HL-60/S4 treated with retinoic acid at 250 ng/mL for 4 days and 3 days (cell line): ENCODE measurements around the gene CD101.
"Not testable (repeated sequence)": the region's sequence is repeated elsewhere in the genome, so short reads cannot be mapped to it uniquely, and the experiment has no call there.

Source experiments
- in situ Hi-C: fragments of 300-500 bp; cut with MboI; formaldehyde crosslinking; loops from 2 replicates; pipeline ENCODE4 v1.7.0; 2022; ENCODE audit warnings: low sequenced_read_pairs

The CD101 gene

GRCh38 chr1:117001254-117001927 lies at the start of gene CD101:
Gene CD101 (plus strand): TSS chr1:117001760. CDS start chr1:117001818, 58 bp downstream.
- in situ Hi-C loops, result no loop called here

DNA sequence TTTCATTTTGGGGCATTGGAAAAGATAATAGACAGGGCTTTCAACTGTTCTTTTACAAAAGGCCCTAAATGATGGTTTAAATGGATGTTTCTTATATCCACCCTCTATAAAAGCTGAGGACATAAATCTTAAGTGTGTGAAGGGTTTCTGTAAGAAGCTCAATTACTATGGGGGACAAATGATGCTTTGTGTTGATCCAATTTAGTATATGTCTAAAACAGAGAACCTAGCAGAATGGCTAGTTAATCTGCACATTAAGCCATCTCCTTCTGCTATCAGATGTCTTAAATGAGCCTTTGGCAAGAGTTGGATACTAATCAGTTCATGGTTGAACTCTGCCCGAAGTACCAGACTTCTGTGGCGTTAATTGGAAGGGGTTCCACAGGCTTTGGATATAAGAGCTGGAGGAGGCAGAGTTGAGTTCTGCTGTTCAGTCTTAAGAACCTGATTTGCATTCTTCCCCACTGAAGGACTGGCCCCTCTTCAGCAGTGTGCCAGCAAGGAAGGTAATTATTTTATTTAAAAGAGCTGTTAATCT lies 48.8 kb upstream of the CD101 start:
- in situ Hi-C loops, result no loop called here

GRCh38 chr1:116954440-116954839 lies 47.1 kb upstream of the CD101 start:
- in situ Hi-C loops, result no loop called here

GRCh38 chr1:116956378-116956777 lies 45.2 kb upstream of the CD101 start:
- in situ Hi-C loops, result no loop called here

DNA sequence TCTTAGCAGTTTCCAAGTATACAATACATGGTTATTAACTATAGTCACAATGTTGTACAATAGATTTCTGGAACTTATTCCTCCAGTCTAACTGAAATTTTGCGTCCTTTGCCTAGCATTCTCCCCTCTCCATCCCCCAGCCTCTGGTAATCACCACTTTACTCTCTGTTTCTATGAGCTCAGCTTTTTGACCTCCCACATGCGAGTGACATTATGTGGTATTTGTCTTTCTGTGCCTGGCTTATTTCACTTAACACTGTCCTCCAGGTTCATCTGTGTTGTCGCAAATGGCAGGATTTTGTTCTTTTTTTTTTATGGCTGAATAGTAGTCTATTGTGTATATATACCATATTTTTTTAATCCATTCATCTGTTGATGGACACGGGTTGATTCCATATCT lies 43.9 kb upstream of the CD101 start:
- in situ Hi-C loops, result no loop called here

DNA sequence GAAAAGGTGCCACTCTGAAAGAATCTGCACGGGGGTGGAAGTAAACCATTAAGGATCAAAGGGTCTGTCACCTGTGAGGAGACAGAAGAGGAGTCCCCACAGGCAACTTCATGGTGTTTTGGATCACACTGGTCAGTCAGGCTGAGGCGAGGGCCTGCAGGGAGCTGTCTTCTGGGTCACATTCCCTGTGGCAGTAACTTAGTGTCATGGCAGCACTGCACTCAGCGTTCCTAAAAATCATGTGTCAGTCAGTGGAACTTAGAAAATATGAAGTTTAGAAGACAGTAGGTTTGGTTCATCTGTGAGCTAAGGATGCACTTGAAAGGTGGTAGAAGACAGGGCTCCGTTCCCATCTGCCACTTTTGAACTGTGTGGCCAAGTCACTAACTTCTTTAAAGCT lies 43.5 kb upstream of the CD101 start:
- in situ Hi-C loops, result no loop called here

GRCh38 chr1:116958977-116959376 lies 42.6 kb upstream of the CD101 start:
- in situ Hi-C loops, result no loop called here

- in situ Hi-C loops, result no loop called here
These were observed 40.0 kb upstream of the CD101 start for GRCh38 chr1:116961606-116962005.

GRCh38 chr1:116962987-116963639 lies 38.4 kb upstream of the CD101 start:
- in situ Hi-C loops, result no loop called here

DNA sequence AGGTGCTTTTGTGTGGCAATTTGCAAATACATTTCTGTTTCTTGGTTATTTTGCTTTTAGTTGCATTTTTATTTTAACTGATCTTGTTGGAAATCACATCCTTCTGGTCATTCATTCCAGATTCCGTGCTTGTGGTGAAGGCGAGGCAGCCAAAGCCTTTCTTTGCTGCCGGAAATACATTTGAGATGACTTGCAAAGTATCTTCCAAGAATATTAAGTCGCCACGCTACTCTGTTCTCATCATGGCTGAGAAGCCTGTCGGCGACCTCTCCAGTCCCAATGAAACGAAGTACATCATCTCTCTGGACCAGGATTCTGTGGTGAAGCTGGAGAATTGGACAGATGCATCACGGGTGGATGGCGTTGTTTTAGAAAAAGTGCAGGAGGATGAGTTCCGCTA lies 34.8 kb upstream of the CD101 start:
- in situ Hi-C loops, result no loop called here

DNA sequence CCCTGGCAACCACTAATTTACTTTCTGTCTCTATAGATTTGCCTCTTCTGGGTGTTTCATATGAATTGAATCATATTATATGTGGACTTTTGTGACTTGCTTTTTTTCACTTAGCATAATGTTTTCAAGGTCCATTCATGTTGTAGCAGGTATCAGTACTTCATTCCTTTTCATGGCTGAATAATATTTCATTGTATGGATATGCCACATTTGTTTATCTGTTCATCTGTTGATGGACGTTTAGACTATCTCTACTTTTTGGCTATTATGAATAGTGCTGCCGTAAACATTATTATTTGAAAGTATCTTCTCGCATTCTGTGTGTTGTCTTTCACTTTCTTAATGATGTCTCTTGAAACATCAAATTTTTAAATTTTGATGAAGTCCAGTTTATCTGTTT lies 32.8 kb upstream of the CD101 start:
- in situ Hi-C loops, result no loop called here

- in situ Hi-C loops, result no loop called here
These were observed 30.2 kb upstream of the CD101 start for GRCh38 chr1:116971258-116971860.

DNA sequence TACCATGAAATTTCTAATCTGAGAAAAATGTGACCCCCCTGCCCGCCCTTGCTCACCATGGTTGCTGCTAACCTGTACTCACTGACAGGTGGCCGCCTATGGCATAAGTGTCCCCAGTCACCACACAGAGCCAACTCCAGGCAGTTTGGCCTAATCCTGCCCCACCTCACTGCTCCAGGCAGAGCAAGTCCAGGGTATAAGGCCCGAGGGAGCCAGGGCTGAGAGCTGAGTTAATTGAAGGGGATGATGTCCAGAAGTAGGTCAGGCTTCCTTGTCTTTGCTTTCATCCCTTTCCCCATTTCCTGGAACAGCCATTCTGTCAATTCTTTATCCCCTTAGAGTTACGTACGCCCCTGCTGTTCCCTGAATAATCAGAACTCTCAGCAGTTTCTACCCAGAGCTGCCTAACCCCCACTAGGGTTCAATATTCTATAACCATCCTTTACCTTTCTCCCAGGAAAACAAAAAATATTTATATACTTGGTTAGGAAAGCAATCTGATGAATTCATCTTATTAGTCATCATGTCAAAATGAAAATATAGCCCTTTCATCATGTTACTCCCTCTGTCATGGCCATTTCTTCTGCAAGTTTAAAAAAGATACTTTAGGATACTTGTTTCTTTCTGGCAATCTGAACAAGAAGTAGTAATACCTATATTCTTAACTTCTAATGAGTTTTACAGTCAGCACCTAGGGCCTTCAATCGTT lies 29.4 kb upstream of the CD101 start:
- in situ Hi-C loops, result no loop called here

DNA sequence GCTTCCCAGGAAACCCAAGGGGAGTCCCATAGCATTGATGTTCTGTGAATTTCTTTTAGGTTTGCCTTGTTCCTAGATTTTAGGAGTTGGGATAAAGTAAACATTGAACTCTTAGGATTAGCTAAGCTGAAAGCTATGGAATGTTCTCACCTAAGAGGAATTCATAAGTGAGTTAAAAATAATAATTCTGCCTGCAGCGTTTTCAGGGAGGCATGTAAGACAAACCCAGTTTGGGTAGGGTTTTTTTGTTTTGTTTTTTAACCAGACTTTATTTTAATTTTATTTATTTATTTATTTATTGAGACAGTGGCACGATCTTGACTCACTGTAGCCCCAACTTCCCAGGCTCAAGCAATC lies 28.9 kb upstream of the CD101 start:
- in situ Hi-C loops, result no loop called here

GRCh38 chr1:116980309-116980708 lies 21.3 kb upstream of the CD101 start:
- in situ Hi-C loops, result not testable (repeated sequence)

GRCh38 chr1:116981521-116982037 lies 20.0 kb upstream of the CD101 start:
- in situ Hi-C loops, result no loop called here

DNA sequence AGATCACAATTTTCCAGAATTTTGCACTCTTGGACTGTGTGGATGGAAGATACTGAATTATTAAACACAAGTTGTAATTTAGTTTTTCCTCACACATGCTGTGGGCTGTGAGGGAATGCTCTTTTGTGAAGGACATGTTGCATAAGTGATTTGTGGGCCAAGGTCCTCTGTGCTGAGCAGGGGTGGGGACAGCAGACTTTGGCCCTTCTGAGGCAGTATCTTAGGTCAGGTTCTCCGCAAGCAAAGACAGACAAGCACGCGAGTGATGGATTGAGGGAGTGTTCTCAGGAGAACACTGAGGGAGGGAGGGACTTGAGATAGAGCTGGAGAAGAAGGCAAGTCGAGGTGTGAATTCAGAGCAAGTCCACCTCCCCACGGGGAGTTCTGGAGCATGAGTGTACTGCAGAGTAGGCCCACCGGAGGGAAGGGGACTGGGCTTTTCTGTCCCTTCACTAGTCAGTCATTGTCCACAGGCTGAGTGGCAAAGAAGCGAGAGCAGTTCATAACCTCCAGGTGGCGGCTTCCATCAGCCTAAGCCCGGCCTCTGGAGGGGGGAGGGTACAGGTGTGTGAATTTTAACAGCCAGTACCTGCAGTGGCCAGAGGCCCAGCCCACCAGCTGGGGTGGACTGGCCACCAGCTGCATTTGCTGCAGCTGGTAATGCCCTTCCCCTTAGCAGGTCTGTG lies 19.1 kb upstream of the CD101 start:
- in situ Hi-C loops, result no loop called here

GRCh38 chr1:116983112-116983511 lies 18.4 kb upstream of the CD101 start:
- in situ Hi-C loops, result no loop called here

- in situ Hi-C loops, result no loop called here
These were observed 17.9 kb upstream of the CD101 start for GRCh38 chr1:116983678-116984077.

- in situ Hi-C loops, result no loop called here
These were observed 17.0 kb upstream of the CD101 start for GRCh38 chr1:116984406-116985160.
